ENCODE results near the gene NEK6. TPM values are rescaled to one million over a fixed set of nuclear protein-coding genes. Genes with fewer than 3 reads are reported as not detected.
A peak's percentile ranks its signal among the peaks of the same experiment; 100 is the strongest.

Gene NEK6
- total and polyA plus RNA-seq, 7 experiments from 2014 or later, result 0.43 to 32.8 (median 2.3) TPM

DNA sequence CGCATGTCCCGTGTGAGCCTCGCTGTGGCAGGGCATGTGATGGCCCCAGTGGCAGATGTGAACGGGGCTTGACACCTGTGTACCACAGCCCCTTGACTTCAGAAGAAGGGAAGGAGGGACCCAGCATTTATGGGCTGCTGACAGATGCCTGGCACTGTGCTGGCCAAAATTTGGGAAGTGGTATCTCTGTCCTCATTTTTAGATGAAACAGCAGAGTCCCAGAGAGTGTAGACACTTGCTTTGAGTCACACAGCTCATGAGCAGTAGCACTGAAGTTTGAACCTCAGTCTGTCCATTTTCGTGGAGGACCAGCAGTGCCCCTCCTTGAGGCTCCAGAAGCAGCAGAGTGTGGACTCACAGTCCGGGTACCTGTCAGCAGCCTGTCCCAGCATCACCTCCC lies 16.5 kb downstream of the NEK6 start:
- ChIA-PET CTCF (no interaction called here), POLR2A (no interaction called here)
- Histone ChIP-seq H3K4me3 (ENCODE audit: low read length) (no peak overlapping the region), H3K36me3 (ENCODE audit: control insufficient read depth in 2 of 3, insufficient read depth in 3 of 3, low read length in 3 of 3) (no peaks in the 10 kb centered on the region), H3K9me3 (ENCODE audit: control insufficient read depth in 2 of 3, low read length in 3 of 3) (no peaks in the 10 kb centered on the region), H3K27me3 (ENCODE audit: control insufficient read depth in 2 of 2, insufficient read depth in 2 of 2, low read length in 2 of 2) (no peaks in the 10 kb centered on the region), H3K4me1 (ENCODE audit: control insufficient read depth in 2 of 2, insufficient read depth in 2 of 2, low read length in 2 of 2) (no peaks in the 10 kb centered on the region), H3K27ac (ENCODE audit: low read depth, low read length) (no peak overlapping the region)
- intact Hi-C loops (cut with micrococcal nuclease), result no loop called here
- Mint-ChIP-seq H3K4me1 (peaks cover 0 to 14% (median 0%) of the 10 kb centered on the region in 7 donors), H3K27ac (no peak overlapping the region), H3K27me3 (peaks cover 0 to 5% (median 0%) of the 10 kb centered on the region in 5 donors), H3K4me3 (no peak overlapping the region), H3K36me3 (no peaks in the 10 kb centered on the region), H3K9me3 (no peaks in the 10 kb centered on the region)
- peak; percentile 55 for ATAC-seq
- no peak for DNase-seq

DNA sequence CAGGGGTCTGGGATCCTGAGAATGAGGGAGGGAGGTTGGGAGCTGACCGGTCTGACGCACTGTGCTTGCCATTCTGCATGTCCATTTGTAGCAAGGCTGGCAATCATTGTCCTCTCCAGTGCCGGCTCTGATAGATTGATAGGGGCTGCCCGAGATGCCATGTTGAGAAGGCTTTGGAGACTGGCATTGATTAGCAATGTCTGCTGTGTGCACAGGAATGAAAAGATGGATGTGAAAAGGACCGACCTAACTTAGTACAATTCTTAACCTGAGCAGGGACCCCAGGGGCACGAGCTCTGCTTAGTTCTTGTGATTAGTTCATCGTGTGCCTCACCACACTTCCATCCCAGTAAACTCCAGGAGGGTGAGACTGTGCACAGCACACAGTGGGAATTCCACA lies 17.0 kb downstream of the NEK6 start:
- H3K9me3 Mint-ChIP-seq, result no peaks in the 10 kb centered on the region
- ChIA-PET POLR2A (no interaction called here), CTCF (no interaction called here)
- no peaks in the 10 kb centered on the region for H3K9me3 ChIP-seq (ENCODE audit: control insufficient read depth in 2 of 3, low read length in 3 of 3)
- no peak overlapping the region for H3K27ac ChIP-seq (ENCODE audit: low read depth, low read length)
- no peak overlapping the region for H3K4me3 Mint-ChIP-seq
- no peak overlapping the region for H3K4me3 ChIP-seq (ENCODE audit: low read length)
- peaks cover 0 to 15% (median 0%) of the 10 kb centered on the region in 7 donors for H3K4me1 Mint-ChIP-seq
- no peaks in the 10 kb centered on the region for H3K4me1 ChIP-seq (ENCODE audit: control insufficient read depth in 2 of 2, insufficient read depth in 2 of 2, low read length in 2 of 2)
- H3K27ac Mint-ChIP-seq, result no peak overlapping the region
- peaks cover 0 to 5% (median 0%) of the 10 kb centered on the region in 5 donors for H3K27me3 Mint-ChIP-seq
- H3K36me3 ChIP-seq (ENCODE audit: control insufficient read depth in 2 of 3, insufficient read depth in 3 of 3, low read length in 3 of 3), result no peaks in the 10 kb centered on the region
- DNase-seq (no peak), ATAC-seq (no peak)
- intact Hi-C loops (cut with micrococcal nuclease), result no loop called here
- no peaks in the 10 kb centered on the region for H3K36me3 Mint-ChIP-seq
- no peaks in the 10 kb centered on the region for H3K27me3 ChIP-seq (ENCODE audit: control insufficient read depth in 2 of 2, insufficient read depth in 2 of 2, low read length in 2 of 2)

DNA sequence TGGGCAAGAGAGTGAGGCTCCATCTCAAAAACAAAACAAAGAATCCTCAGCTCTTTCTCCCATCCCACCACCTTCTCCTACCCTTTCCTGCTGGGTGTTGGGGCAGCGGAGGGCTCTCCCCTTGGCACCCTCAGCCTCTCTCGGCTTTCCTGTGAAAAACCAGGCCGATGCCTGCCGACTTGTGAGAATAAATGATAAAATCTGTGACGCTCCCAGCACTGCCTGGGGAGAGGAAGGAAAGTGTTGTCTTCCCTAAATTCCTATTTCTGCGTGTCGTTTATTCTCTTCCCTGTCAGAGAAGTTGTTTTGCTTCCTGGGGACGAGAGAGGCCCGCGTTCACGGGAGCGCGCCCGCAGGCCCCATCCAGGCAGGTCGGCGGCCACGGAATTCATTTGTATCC lies 19.7 kb downstream of the NEK6 start:
- Mint-ChIP-seq H3K27me3 (no peaks in the 10 kb centered on the region), H3K9me3 (no peaks in the 10 kb centered on the region), H3K27ac (no peak overlapping the region), H3K4me3 (no peak overlapping the region), H3K4me1 (peaks cover 0 to 20% (median 0%) of the 10 kb centered on the region in 7 donors), H3K36me3 (no peaks in the 10 kb centered on the region)
- Histone ChIP-seq H3K4me1 (ENCODE audit: control insufficient read depth in 2 of 2, insufficient read depth in 2 of 2, low read length in 2 of 2) (no peaks in the 10 kb centered on the region), H3K9me3 (ENCODE audit: control insufficient read depth in 2 of 3, low read length in 3 of 3) (no peaks in the 10 kb centered on the region), H3K36me3 (ENCODE audit: control insufficient read depth in 2 of 3, insufficient read depth in 3 of 3, low read length in 3 of 3) (no peaks in the 10 kb centered on the region), H3K27me3 (ENCODE audit: control insufficient read depth in 2 of 2, insufficient read depth in 2 of 2, low read length in 2 of 2) (no peaks in the 10 kb centered on the region), H3K27ac (ENCODE audit: low read depth, low read length) (no peak overlapping the region), H3K4me3 (ENCODE audit: low read length) (no peak overlapping the region)
- no peak for DNase-seq
- intact Hi-C loops (cut with micrococcal nuclease), result no loop called here
- ChIA-PET CTCF (no interaction called here), POLR2A (no interaction called here)
- ATAC-seq, result no peak

DNA sequence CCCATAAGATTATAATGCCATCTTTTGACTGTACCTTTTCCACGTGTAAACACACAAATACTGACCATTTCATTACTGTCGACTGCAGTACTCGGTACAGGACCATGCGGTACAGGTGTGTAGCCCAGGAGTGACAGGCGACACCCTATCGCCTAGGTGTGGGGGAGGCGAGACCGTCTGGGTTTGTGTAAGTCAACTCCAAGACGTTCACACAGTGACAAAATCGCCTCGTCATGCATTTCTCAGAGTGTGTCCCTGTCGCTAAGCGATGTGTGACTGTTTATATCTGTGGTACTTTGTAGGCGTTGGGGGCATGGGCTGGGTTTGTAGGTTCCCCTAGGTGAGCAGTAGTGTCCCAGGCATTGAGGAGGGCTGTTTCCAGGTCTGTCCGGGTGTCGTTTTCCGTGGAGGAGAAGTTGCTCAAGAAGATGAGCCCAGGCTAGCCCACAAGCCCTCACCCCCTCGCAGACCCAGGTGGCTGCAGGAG lies 20.3 kb downstream of the NEK6 start:
- H3K27me3 Mint-ChIP-seq, result no peaks in the 10 kb centered on the region
- no peaks in the 10 kb centered on the region for H3K4me1 ChIP-seq (ENCODE audit: control insufficient read depth in 2 of 2, insufficient read depth in 2 of 2, low read length in 2 of 2)
- ATAC-seq, result peak; percentile 36

DNA sequence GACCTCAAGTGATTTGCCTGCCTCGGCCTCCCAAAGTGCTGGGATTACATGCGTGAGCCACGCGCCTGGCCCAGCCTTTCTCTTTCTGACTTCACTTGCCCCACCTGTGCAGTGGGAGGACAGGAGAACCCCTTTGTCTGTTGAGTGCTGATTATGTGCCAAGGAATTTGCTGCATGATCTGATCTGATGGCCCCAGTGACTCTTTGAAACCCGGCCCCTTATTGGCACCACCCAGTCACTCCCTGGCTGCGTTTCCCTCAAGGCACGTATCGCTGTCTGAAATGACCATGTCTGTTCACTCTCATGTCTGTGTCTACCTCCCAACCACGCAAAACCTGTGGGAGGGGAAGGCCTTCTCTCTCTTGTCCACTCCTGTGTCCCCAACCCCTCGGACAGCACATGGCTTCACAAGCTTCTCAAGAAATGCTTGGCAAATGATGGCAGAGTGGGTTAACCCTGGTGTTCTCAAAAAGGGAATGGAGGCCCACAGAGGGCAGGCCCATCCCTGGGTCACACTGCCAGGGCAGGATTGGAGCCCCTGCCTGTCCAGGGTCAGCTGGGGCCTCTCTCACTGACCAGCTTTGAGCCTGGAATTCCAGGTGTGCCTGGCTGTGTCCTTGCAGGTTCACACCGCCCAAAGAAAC lies 21.9 kb downstream of the NEK6 start:
- Histone ChIP-seq H3K4me1 (ENCODE audit: control insufficient read depth in 2 of 2, insufficient read depth in 2 of 2, low read length in 2 of 2) (peaks cover 0 to under 1% of the 10 kb centered on the region in 2 donors), H3K4me3 (ENCODE audit: low read length) (no peak overlapping the region), H3K27me3 (ENCODE audit: control insufficient read depth in 2 of 2, insufficient read depth in 2 of 2, low read length in 2 of 2) (no peaks in the 10 kb centered on the region), H3K36me3 (ENCODE audit: control insufficient read depth in 2 of 3, insufficient read depth in 3 of 3, low read length in 3 of 3) (no peaks in the 10 kb centered on the region), H3K27ac (ENCODE audit: low read depth, low read length) (no peak overlapping the region), H3K9me3 (ENCODE audit: control insufficient read depth in 2 of 3, low read length in 3 of 3) (no peaks in the 10 kb centered on the region)
- Mint-ChIP-seq H3K4me3 (no peak overlapping the region), H3K27me3 (no peaks in the 10 kb centered on the region), H3K4me1 (peaks cover 0 to 16% (median 0%) of the 10 kb centered on the region in 7 donors), H3K27ac (no peak overlapping the region), H3K36me3 (no peaks in the 10 kb centered on the region), H3K9me3 (no peaks in the 10 kb centered on the region)
- ATAC-seq (no peak), DNase-seq (no peak)
- POLR2A ChIA-PET, result no interaction called here
- CTCF ChIA-PET, result no interaction called here
- intact Hi-C loops (cut with micrococcal nuclease), result no loop called here

More for the DNA sequence above, 20.3 kb downstream of the NEK6 start:
- H3K27ac Mint-ChIP-seq, result no peak overlapping the region
- DNase-seq, result no peak
- intact Hi-C loops (cut with micrococcal nuclease), result no loop called here
- no peaks in the 10 kb centered on the region for H3K36me3 Mint-ChIP-seq
- ChIA-PET POLR2A (no interaction called here), CTCF (no interaction called here)
- peaks cover 0 to 18% (median 0%) of the 10 kb centered on the region in 7 donors for H3K4me1 Mint-ChIP-seq
- no peak overlapping the region for H3K4me3 Mint-ChIP-seq
- Histone ChIP-seq H3K36me3 (ENCODE audit: control insufficient read depth in 2 of 3, insufficient read depth in 3 of 3, low read length in 3 of 3) (no peaks in the 10 kb centered on the region), H3K27ac (ENCODE audit: low read depth, low read length) (no peak overlapping the region), H3K9me3 (ENCODE audit: control insufficient read depth in 2 of 3, low read length in 3 of 3) (no peaks in the 10 kb centered on the region), H3K4me3 (ENCODE audit: low read length) (no peak overlapping the region), H3K27me3 (ENCODE audit: control insufficient read depth in 2 of 2, insufficient read depth in 2 of 2, low read length in 2 of 2) (no peaks in the 10 kb centered on the region)
- H3K9me3 Mint-ChIP-seq, result no peaks in the 10 kb centered on the region

DNA sequence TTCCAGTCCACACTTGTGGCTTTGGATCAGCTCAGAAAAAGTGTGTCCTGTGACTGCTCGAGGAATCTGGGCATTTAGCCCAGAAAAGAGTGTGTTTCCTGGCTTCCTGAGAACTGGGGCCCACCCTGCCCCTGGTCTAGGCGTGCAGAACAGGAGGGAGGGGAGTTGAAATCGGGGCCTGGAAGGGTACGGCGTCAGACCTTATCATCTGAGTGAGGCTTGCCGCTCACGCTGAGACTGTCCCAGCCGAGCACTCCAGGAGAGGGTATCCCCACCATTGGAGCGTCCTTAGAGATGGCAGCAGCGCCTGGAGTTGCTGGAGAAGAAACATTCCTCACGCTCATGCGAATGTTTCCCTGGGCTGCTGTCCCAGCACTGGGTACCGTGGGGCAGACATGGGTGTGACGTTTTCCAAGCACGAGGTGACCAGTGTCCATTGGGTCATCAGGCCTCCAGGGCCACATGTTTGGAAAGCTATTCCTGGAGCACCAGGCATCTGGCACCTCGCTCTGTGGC lies 22.5 kb downstream of the NEK6 start:
- no peak overlapping the region for H3K4me3 ChIP-seq (ENCODE audit: low read length)
- peaks cover 0 to 14% (median 0%) of the 10 kb centered on the region in 7 donors for H3K4me1 Mint-ChIP-seq
- no peak overlapping the region for H3K4me3 Mint-ChIP-seq
- no peak overlapping the region for H3K27ac ChIP-seq (ENCODE audit: low read depth, low read length)
- POLR2A ChIA-PET, result no interaction called here
- H3K9me3 ChIP-seq (ENCODE audit: control insufficient read depth in 2 of 3, low read length in 3 of 3), result no peaks in the 10 kb centered on the region
- H3K27ac Mint-ChIP-seq, result no peak overlapping the region
- H3K27me3 ChIP-seq (ENCODE audit: control insufficient read depth in 2 of 2, insufficient read depth in 2 of 2, low read length in 2 of 2), result no peaks in the 10 kb centered on the region
- H3K9me3 Mint-ChIP-seq, result no peaks in the 10 kb centered on the region
- no peaks in the 10 kb centered on the region for H3K36me3 Mint-ChIP-seq
- H3K27me3 Mint-ChIP-seq, result no peaks in the 10 kb centered on the region
- H3K36me3 ChIP-seq (ENCODE audit: control insufficient read depth in 2 of 3, insufficient read depth in 3 of 3, low read length in 3 of 3), result no peaks in the 10 kb centered on the region
- no peak for ATAC-seq
- peaks cover 0 to 7% of the 10 kb centered on the region in 2 donors for H3K4me1 ChIP-seq (ENCODE audit: control insufficient read depth in 2 of 2, insufficient read depth in 2 of 2, low read length in 2 of 2)
- no peak for DNase-seq
- intact Hi-C loops (cut with micrococcal nuclease), result no loop called here
- CTCF ChIA-PET, result no interaction called here

DNA sequence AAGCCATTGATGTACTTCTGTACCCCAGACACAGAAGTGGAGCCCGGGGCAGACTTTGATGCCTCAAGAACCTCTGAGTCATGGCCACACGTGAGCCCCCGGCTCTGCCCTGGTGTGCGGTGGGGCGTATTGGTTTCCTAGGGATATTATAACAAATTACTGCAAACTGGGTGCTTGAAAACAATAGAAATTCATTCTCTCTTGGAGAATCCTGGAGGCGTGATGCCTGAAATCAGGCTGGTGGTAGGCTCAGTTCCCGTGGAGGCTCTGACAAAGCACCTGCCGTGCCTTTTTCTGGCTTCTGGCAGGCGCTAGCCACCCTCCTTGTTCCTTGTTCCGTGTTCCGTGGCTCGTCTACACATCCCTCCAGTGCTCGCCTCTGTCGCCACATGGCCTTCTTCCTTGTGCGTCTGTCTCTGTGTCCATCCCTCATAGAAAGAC lies 24.2 kb downstream of the NEK6 start:
- Histone ChIP-seq H3K27me3 (ENCODE audit: control insufficient read depth in 2 of 2, insufficient read depth in 2 of 2, low read length in 2 of 2) (no peaks in the 10 kb centered on the region), H3K4me1 (ENCODE audit: control insufficient read depth in 2 of 2, insufficient read depth in 2 of 2, low read length in 2 of 2) (peaks cover 0 to 24% of the 10 kb centered on the region in 2 donors), H3K9me3 (ENCODE audit: control insufficient read depth in 2 of 3, low read length in 3 of 3) (no peaks in the 10 kb centered on the region), H3K27ac (ENCODE audit: low read depth, low read length) (no peak overlapping the region), H3K36me3 (ENCODE audit: control insufficient read depth in 2 of 3, insufficient read depth in 3 of 3, low read length in 3 of 3) (no peaks in the 10 kb centered on the region), H3K4me3 (ENCODE audit: low read length) (no peak overlapping the region)
- Mint-ChIP-seq H3K27me3 (no peaks in the 10 kb centered on the region), H3K36me3 (no peaks in the 10 kb centered on the region), H3K4me3 (no peak overlapping the region), H3K9me3 (no peaks in the 10 kb centered on the region), H3K4me1 (peaks cover 0 to 21% (median 9%) of the 10 kb centered on the region in 7 donors), H3K27ac (no peak overlapping the region)
- ATAC-seq (peak; percentile 54), DNase-seq (no peak)
- intact Hi-C loops (cut with micrococcal nuclease), result no loop called here
- ChIA-PET CTCF (no interaction called here), POLR2A (no interaction called here)
